WTC11 (cell line): ENCODE results near the gene MAN1B1. TPM values are rescaled to one million over a fixed set of nuclear protein-coding genes. Genes with fewer than 3 reads are reported as not detected.

Experiments
- ATAC-seq: fragments of 200-7000 bp; cut with Tn5 transposase; 2 replicates; pipeline ENCODE4 v1.10.0; 2021; ENCODE audit warnings: mild to moderate bottlenecking, moderate library complexity
- CTCF ChIA-PET: fragments of 300-600 bp; sonication (Branson Sonifier 250); formaldehyde crosslinking; loops from one replicate; lab custom pipeline; 2021; ENCODE audit warnings: antibody characterized with exemption; lab: Charles Lee
- POLR2A ChIA-PET: fragments of 350-600 bp; sonication (Branson Sonifier 250); formaldehyde crosslinking; loops from one replicate; lab custom pipeline; 2021; ENCODE audit warnings: antibody characterized with exemption; lab: Charles Lee
- DNase-seq: peaks from one replicate; pipeline ENCODE4 v3.0.0; 2021; ENCODE audit warnings: low spot score
- H3K27ac Mint-ChIP-seq: 2 replicates; pipeline ENCODE4 v1.8.0; 2021; ENCODE audit warnings: mixed read lengths
- H3K27me3 Mint-ChIP-seq: 2 replicates; pipeline ENCODE4 v1.8.0; 2021; ENCODE audit warnings: low read depth, mild to moderate bottlenecking, moderate library complexity, mixed read lengths
- H3K36me3 Mint-ChIP-seq: 2 replicates; pipeline ENCODE4 v1.8.0; 2021; ENCODE audit warnings: mixed read lengths
- H3K4me1 Mint-ChIP-seq: 2 replicates; pipeline ENCODE4 v1.8.0; 2022; ENCODE audit warnings: mixed read lengths
- H3K4me3 Mint-ChIP-seq: 2 replicates; pipeline ENCODE4 v1.8.0; 2021; ENCODE audit warnings: mild to moderate bottlenecking, moderate library complexity, mixed read lengths
- H3K9me3 Mint-ChIP-seq: 2 replicates; pipeline ENCODE4 v1.8.0; 2021; ENCODE audit warnings: mixed read lengths
- CBFB ChIP-seq: sonication (generic); formaldehyde crosslinking; IDR thresholded peaks from 2 replicates; pipeline ENCODE4 v1.8.1; 2022; ENCODE audit warnings: mild to moderate bottlenecking, low read depth, missing genetic modification reagents
- ELF4 ChIP-seq: sonication (generic); formaldehyde crosslinking; IDR thresholded peaks from 2 replicates; pipeline ENCODE4 v1.8.1; 2022; ENCODE audit warnings: low read depth, mild to moderate bottlenecking, moderate library complexity, missing genetic modification reagents
- EMX1 ChIP-seq: fragments of 250-450 bp; sonication (Bioruptor Pico); IDR thresholded peaks from 2 replicates; pipeline ENCODE4 v1.8.0; 2021; ENCODE audit warnings: mild to moderate bottlenecking
- FOXK1 ChIP-seq: sonication (generic); formaldehyde crosslinking; IDR thresholded peaks from 2 replicates; pipeline ENCODE4 v1.8.0; 2022; ENCODE audit warnings: mild to moderate bottlenecking, moderate library complexity, missing genetic modification reagents
- MXD4 ChIP-seq: fragments of 250-450 bp; sonication (Bioruptor Pico); IDR thresholded peaks from 2 replicates; pipeline ENCODE4 v1.8.0; 2021; ENCODE audit warnings: mild to moderate bottlenecking, moderate library complexity, borderline replicate concordance
- MYBL2 ChIP-seq: sonication (generic); formaldehyde crosslinking; IDR thresholded peaks from 2 replicates; pipeline ENCODE4 v1.8.1; 2023; ENCODE audit warnings: mild to moderate bottlenecking, moderate library complexity, missing genetic modification reagents
- NFATC4 ChIP-seq: fragments of 250-450 bp; sonication (Bioruptor Pico); IDR thresholded peaks from 2 replicates; pipeline ENCODE4 v1.9.0; 2021; ENCODE audit warnings: mild to moderate bottlenecking
- RORB ChIP-seq: fragments of 250-450 bp; sonication (Bioruptor Pico); IDR thresholded peaks from 2 replicates; pipeline ENCODE4 v1.9.0; 2021; ENCODE audit warnings: mild to moderate bottlenecking
- ZNF219 ChIP-seq: sonication (generic); formaldehyde crosslinking; IDR thresholded peaks from 2 replicates; pipeline ENCODE4 v1.8.0; 2023; ENCODE audit warnings: missing genetic modification reagents, mild to moderate bottlenecking, borderline replicate concordance
- ZNF396 ChIP-seq: fragments of 250-450 bp; sonication (Bioruptor Pico); IDR thresholded peaks from 2 replicates; pipeline ENCODE4 v1.8.0; 2021; ENCODE audit warnings: mild to moderate bottlenecking, moderate library complexity, borderline replicate concordance
- ZNF671 ChIP-seq: fragments of 250-450 bp; sonication (Bioruptor Pico); IDR thresholded peaks from 2 replicates; pipeline ENCODE4 v1.8.0; 2021; ENCODE audit warnings: mild to moderate bottlenecking
- total RNA-seq: library from RNA; stranded (reverse); gene quantifications from 3 replicates; pipeline ENCODE4 v1.2.3, GENCODE V29; 2021
- TF ChIP-seq, protein P1 (sequence below): fragments of 250-450 bp; sonication (Bioruptor Pico); IDR thresholded peaks from 2 replicates; pipeline ENCODE4 v2.1.2; 2022; ENCODE audit warnings: mild to moderate bottlenecking, moderate library complexity
- TF ChIP-seq, protein P2 (sequence below): sonication (generic); formaldehyde crosslinking; IDR thresholded peaks from 2 replicates; pipeline ENCODE4 v1.8.0; 2023; ENCODE audit warnings: missing genetic modification reagents, mild to moderate bottlenecking, borderline replicate concordance
- TF ChIP-seq, protein P3 (sequence below): sonication (generic); formaldehyde crosslinking; IDR thresholded peaks from 2 replicates; pipeline ENCODE4 v1.8.0; 2022; ENCODE audit warnings: mild to moderate bottlenecking, missing genetic modification reagents
- TF ChIP-seq, protein P4 (sequence below): sonication (generic); formaldehyde crosslinking; IDR thresholded peaks from 2 replicates; pipeline ENCODE4 v1.8.1; 2022; ENCODE audit warnings: mild to moderate bottlenecking, moderate library complexity, missing genetic modification reagents
- TF ChIP-seq, protein P5 (sequence below): sonication (generic); formaldehyde crosslinking; IDR thresholded peaks from 2 replicates; pipeline ENCODE4 v1.8.1; 2022; ENCODE audit warnings: low read depth, mild to moderate bottlenecking, moderate library complexity, missing genetic modification reagents, borderline replicate concordance
- TF ChIP-seq, protein P6 (sequence below): sonication (generic); formaldehyde crosslinking; conservative IDR thresholded peaks from 2 replicates; pipeline ENCODE4 v1.8.1; 2023; ENCODE audit warnings: mild to moderate bottlenecking, low read depth, missing genetic modification reagents, moderate library complexity

The MAN1B1 gene
- total RNA-seq, 1 experiment from 2014 or later, result 57.1 TPM

DNA sequence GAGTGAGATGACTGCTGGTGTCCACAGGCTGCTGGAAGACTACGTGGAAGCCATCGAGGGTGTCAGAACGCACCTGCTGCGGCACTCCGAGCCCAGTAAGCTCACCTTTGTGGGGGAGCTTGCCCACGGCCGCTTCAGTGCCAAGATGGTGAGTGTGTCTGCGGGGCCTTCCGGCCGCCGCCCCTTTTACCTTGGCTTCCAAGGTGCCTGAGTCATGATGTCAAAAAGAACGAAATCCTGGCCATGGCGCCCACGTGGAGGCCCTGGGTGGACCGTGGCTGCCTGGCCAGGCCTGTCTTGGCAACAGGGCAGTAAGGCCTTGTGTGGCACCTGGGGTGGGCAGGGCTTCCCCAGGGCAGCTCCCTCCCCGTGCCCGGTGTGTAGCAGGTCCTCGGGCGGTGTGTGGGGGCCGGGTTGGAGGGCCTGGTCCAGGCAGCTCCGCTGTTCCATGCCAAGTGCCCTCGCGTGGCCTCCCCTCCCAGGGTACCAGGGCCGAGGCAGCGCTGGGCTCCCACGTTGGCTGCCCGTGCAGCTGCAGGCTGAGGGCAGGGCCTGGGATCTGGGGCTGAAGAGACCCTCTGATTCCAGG lies 20.0 kb downstream of the MAN1B1 start:
- ChIA-PET CTCF (interaction anchor here (0.6 to 2.0 kb wide), 4 partner anchors 39 to 150 kb away, joined by 3 to 8 read pairs (median 3); no protein-coding TSS in a partner anchor), POLR2A (interaction anchor here (0.5 kb wide), 1 partner anchor 39 kb away, joined by 3 read pairs; no protein-coding TSS in a partner anchor)
- ATAC-seq, result no peak
- Mint-ChIP-seq H3K4me1 (no peaks in the 10 kb centered on the region), H3K27me3 (no peaks in the 10 kb centered on the region), H3K4me3 (no peak overlapping the region), H3K27ac (no peak overlapping the region), H3K36me3 (0 out of 2 replicates have a peak, but pooled peaks cover 7% of the 10 kb centered on the region), H3K9me3 (no peaks in the 10 kb centered on the region)
- TF ChIP-seq, protein P1, sequence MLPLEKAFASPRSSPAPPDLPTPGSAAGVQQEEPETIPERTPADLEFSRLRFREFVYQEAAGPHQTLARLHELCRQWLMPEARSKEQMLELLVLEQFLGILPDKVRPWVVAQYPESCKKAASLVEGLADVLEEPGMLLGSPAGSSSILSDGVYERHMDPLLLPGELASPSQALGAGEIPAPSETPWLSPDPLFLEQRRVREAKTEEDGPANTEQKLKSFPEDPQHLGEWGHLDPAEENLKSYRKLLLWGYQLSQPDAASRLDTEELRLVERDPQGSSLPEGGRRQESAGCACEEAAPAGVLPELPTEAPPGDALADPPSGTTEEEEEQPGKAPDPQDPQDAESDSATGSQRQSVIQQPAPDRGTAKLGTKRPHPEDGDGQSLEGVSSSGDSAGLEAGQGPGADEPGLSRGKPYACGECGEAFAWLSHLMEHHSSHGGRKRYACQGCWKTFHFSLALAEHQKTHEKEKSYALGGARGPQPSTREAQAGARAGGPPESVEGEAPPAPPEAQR (CRISPR knock-in tag), result no peak
- TF ChIP-seq MXD4 (CRISPR knock-in tag), result no peak
- TF ChIP-seq, protein P2, sequence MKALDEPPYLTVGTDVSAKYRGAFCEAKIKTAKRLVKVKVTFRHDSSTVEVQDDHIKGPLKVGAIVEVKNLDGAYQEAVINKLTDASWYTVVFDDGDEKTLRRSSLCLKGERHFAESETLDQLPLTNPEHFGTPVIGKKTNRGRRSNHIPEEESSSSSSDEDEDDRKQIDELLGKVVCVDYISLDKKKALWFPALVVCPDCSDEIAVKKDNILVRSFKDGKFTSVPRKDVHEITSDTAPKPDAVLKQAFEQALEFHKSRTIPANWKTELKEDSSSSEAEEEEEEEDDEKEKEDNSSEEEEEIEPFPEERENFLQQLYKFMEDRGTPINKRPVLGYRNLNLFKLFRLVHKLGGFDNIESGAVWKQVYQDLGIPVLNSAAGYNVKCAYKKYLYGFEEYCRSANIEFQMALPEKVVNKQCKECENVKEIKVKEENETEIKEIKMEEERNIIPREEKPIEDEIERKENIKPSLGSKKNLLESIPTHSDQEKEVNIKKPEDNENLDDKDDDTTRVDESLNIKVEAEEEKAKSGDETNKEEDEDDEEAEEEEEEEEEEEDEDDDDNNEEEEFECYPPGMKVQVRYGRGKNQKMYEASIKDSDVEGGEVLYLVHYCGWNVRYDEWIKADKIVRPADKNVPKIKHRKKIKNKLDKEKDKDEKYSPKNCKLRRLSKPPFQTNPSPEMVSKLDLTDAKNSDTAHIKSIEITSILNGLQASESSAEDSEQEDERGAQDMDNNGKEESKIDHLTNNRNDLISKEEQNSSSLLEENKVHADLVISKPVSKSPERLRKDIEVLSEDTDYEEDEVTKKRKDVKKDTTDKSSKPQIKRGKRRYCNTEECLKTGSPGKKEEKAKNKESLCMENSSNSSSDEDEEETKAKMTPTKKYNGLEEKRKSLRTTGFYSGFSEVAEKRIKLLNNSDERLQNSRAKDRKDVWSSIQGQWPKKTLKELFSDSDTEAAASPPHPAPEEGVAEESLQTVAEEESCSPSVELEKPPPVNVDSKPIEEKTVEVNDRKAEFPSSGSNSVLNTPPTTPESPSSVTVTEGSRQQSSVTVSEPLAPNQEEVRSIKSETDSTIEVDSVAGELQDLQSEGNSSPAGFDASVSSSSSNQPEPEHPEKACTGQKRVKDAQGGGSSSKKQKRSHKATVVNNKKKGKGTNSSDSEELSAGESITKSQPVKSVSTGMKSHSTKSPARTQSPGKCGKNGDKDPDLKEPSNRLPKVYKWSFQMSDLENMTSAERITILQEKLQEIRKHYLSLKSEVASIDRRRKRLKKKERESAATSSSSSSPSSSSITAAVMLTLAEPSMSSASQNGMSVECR, result no peak
- TF ChIP-seq, protein P3, sequence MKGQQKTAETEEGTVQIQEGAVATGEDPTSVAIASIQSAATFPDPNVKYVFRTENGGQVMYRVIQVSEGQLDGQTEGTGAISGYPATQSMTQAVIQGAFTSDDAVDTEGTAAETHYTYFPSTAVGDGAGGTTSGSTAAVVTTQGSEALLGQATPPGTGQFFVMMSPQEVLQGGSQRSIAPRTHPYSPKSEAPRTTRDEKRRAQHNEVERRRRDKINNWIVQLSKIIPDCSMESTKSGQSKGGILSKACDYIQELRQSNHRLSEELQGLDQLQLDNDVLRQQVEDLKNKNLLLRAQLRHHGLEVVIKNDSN, result no peak
- DNase-seq, result no peak

DNA sequence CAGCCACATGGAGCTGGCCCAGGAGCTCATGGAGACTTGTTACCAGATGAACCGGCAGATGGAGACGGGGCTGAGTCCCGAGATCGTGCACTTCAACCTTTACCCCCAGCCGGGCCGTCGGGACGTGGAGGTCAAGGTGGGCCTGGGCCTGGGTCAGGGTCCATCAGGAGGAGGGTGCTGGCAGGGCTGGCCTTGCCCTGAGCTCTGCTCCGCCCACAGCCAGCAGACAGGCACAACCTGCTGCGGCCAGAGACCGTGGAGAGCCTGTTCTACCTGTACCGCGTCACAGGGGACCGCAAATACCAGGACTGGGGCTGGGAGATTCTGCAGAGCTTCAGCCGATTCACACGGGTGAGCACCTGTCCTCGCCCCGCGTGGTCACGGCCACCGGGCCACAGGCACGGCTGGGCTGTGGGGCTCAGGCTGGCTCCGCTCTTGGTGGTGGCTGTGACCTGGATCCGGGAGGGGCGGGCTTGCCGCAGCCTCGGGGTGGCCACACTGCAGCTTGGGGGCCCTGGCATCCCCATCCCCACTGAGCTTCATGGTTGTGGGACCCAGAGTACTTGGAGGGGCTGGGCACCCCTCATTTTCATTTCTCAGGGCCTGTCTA lies 20.6 kb downstream of the MAN1B1 start:
- no peak overlapping the region for H3K27ac Mint-ChIP-seq
- DNase-seq, result no peak
- ChIA-PET POLR2A (no interaction called here), CTCF (interaction anchor here (0.6 to 2.0 kb wide), 4 partner anchors 39 to 150 kb away, joined by 3 to 8 read pairs (median 3); no protein-coding TSS in a partner anchor)
- no peak for ATAC-seq
- no peaks in the 10 kb centered on the region for H3K27me3 Mint-ChIP-seq
- H3K36me3 Mint-ChIP-seq, result 0 out of 2 replicates have a peak, but pooled peaks cover 7% of the 10 kb centered on the region
- no peaks in the 10 kb centered on the region for H3K9me3 Mint-ChIP-seq
- no peaks in the 10 kb centered on the region for H3K4me1 Mint-ChIP-seq
- no peak overlapping the region for H3K4me3 Mint-ChIP-seq
- no peak for TF ChIP-seq RORB
- no peak for TF ChIP-seq ELF4 (CRISPR knock-in tag)
- no peak for TF ChIP-seq NFATC4 (CRISPR knock-in tag)
- TF ChIP-seq ZNF219 (CRISPR knock-in tag), result no peak
- TF ChIP-seq, protein P4, sequence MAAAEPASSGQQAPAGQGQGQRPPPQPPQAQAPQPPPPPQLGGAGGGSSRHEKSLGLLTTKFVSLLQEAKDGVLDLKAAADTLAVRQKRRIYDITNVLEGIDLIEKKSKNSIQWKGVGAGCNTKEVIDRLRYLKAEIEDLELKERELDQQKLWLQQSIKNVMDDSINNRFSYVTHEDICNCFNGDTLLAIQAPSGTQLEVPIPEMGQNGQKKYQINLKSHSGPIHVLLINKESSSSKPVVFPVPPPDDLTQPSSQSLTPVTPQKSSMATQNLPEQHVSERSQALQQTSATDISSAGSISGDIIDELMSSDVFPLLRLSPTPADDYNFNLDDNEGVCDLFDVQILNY (CRISPR knock-in tag), result no peak
- TF ChIP-seq EMX1 (CRISPR knock-in tag), result no peak
- no peak for TF ChIP-seq ZNF671 (CRISPR knock-in tag)
- no peak for TF ChIP-seq MYBL2 (CRISPR knock-in tag)
- TF ChIP-seq CBFB, result no peak
- TF ChIP-seq, protein P2, result no peak
- TF ChIP-seq, protein P5, sequence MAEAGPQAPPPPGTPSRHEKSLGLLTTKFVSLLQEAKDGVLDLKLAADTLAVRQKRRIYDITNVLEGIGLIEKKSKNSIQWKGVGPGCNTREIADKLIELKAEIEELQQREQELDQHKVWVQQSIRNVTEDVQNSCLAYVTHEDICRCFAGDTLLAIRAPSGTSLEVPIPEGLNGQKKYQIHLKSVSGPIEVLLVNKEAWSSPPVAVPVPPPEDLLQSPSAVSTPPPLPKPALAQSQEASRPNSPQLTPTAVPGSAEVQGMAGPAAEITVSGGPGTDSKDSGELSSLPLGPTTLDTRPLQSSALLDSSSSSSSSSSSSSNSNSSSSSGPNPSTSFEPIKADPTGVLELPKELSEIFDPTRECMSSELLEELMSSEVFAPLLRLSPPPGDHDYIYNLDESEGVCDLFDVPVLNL (CRISPR knock-in tag), result no peak
- no peak for TF ChIP-seq FOXK1 (CRISPR knock-in tag)
- no peak for TF ChIP-seq ZNF396
- TF ChIP-seq, protein P6, sequence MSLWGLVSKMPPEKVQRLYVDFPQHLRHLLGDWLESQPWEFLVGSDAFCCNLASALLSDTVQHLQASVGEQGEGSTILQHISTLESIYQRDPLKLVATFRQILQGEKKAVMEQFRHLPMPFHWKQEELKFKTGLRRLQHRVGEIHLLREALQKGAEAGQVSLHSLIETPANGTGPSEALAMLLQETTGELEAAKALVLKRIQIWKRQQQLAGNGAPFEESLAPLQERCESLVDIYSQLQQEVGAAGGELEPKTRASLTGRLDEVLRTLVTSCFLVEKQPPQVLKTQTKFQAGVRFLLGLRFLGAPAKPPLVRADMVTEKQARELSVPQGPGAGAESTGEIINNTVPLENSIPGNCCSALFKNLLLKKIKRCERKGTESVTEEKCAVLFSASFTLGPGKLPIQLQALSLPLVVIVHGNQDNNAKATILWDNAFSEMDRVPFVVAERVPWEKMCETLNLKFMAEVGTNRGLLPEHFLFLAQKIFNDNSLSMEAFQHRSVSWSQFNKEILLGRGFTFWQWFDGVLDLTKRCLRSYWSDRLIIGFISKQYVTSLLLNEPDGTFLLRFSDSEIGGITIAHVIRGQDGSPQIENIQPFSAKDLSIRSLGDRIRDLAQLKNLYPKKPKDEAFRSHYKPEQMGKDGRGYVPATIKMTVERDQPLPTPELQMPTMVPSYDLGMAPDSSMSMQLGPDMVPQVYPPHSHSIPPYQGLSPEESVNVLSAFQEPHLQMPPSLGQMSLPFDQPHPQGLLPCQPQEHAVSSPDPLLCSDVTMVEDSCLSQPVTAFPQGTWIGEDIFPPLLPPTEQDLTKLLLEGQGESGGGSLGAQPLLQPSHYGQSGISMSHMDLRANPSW (CRISPR knock-in tag), result no peak
